Activated naive CD4-positive, alpha-beta T cell treated with anti-CD3 and anti-CD28 coated beads for 36 hours (primary cell): ENCODE measurements around the gene PIP4K2A. TPM values are rescaled to one million over a fixed set of nuclear protein-coding genes. Genes with fewer than 3 reads are reported as not detected.

Source experiments
- CTCF ChIA-PET: fragments of 350-600 bp; sonication (Branson Sonifier 250); formaldehyde crosslinking; loops from one replicate; lab custom pipeline; 2021; ENCODE audit warnings: antibody characterized with exemption; lab: Charles Lee
- DNase-seq: peaks from one replicate; pipeline ENCODE4 v3.0.0-alpha.2; 2020
- H3K27ac Mint-ChIP-seq: one replicate; pipeline ENCODE4 v1.8.0; 2021; ENCODE audit warnings: mild to moderate bottlenecking, mixed read lengths
- H3K27me3 Mint-ChIP-seq: one replicate; pipeline ENCODE4 v1.8.0; 2021; ENCODE audit warnings: low read depth, mixed read lengths
- H3K36me3 Mint-ChIP-seq: one replicate; pipeline ENCODE4 v1.8.0; 2021; ENCODE audit warnings: low read depth, mixed read lengths
- H3K4me1 Mint-ChIP-seq: one replicate; pipeline ENCODE4 v1.8.0; 2021; ENCODE audit warnings: low read depth, mixed read lengths
- H3K4me3 Mint-ChIP-seq: one replicate; pipeline ENCODE4 v1.8.0; 2021; ENCODE audit warnings: mild to moderate bottlenecking, moderate library complexity, mixed read lengths
- H3K9me3 Mint-ChIP-seq: one replicate; pipeline ENCODE4 v1.8.0; 2021; ENCODE audit warnings: mixed read lengths
- intact Hi-C: fragments of 100-400 bp; cut with micrococcal nuclease; formaldehyde crosslinking; loops from one replicate; pipeline ENCODE4 v1.15.1; 2023
- total RNA-seq, 2 experiments: library from RNA; stranded (reverse); gene quantifications; one replicate each; pipeline ENCODE4 v1.2.3, GENCODE V29; 2021

Gene PIP4K2A
- total RNA-seq, 2 experiments from 2014 or later, result 68.0 to 74.1 TPM

GRCh38 chr10:22648547-22648961, 65.8 kb downstream of the PIP4K2A start:
- H3K4me3 Mint-ChIP-seq, result peak overlapping the region; percentile 10
- no peaks in the 10 kb centered on the region for H3K9me3 Mint-ChIP-seq
- peaks cover 14% of the 10 kb centered on the region for H3K36me3 Mint-ChIP-seq
- H3K4me1 Mint-ChIP-seq, result peaks cover 89% of the 10 kb centered on the region
- DNase-seq, result no peak
- H3K27me3 Mint-ChIP-seq, result no peaks in the 10 kb centered on the region
- CTCF ChIA-PET, result interaction anchor here (0.6 to 0.9 kb wide), 4 partner anchors 9 to 271 kb away, joined by 3 to 4 read pairs (median 3); no protein-coding TSS in a partner anchor
- intact Hi-C loops, result no loop called here
- peak overlapping the region; percentile 90 for H3K27ac Mint-ChIP-seq

- peak overlapping the region; percentile 90 for H3K27ac Mint-ChIP-seq
- no peaks in the 10 kb centered on the region for H3K27me3 Mint-ChIP-seq
- peak overlapping the region; percentile 34 for H3K4me3 Mint-ChIP-seq
- intact Hi-C loops, result no loop called here
- H3K4me1 Mint-ChIP-seq, result peaks cover 87% of the 10 kb centered on the region
- H3K36me3 Mint-ChIP-seq, result peaks cover 4% of the 10 kb centered on the region
- no peak for DNase-seq
- H3K9me3 Mint-ChIP-seq, result no peaks in the 10 kb centered on the region
- CTCF ChIA-PET, result interaction anchor here (0.6 to 1.7 kb wide), 2 partner anchors 73 to 1799 kb away, joined by 3 to 6 read pairs; no protein-coding TSS in a partner anchor
Observed at GRCh38 chr10:22647244-22647643, 67.1 kb downstream of the PIP4K2A start.

DNA sequence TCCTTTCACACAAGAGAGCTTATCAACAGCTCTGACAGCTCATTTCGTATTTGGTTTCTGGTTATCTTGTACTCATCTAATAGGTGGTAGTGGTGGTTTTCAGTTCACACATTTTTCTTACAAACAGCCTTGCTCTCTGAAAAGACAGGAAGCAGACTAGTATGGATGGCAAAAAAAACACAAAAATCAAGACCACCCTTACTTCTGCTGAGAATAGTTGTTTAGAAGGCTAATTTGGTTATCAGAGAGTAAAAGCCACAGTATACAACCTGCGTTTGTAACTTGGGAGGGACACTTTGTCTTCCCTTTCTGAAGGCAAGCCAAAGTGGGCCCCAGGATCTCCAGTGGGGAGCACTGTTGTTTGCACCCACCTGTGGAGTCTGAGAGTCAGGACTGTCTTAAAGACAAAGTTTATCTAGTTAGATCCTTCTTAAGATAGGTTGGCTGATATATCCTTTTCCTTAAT, 68.0 kb downstream of the PIP4K2A start:
- intact Hi-C loops, result loop anchor here (1.0 kb wide), 1 partner anchor 9 kb away; no protein-coding TSS in a partner anchor

GRCh38 chr10:22644222-22644621, 70.2 kb downstream of the PIP4K2A start:
- CTCF ChIA-PET, result no interaction called here
- Mint-ChIP-seq H3K36me3 (peaks cover 7% of the 10 kb centered on the region), H3K4me3 (no peak overlapping the region), H3K27me3 (no peaks in the 10 kb centered on the region), H3K4me1 (peaks cover 69% of the 10 kb centered on the region), H3K9me3 (no peaks in the 10 kb centered on the region), H3K27ac (peak overlapping the region; percentile 42)
- intact Hi-C loops, result no loop called here
- no peak for DNase-seq

More for the DNA sequence above, 68.0 kb downstream of the PIP4K2A start:
- peaks cover 9% of the 10 kb centered on the region for H3K36me3 Mint-ChIP-seq
- CTCF ChIA-PET, result interaction anchor here (0.8 to 1.7 kb wide), 4 partner anchors 11 to 72 kb away, joined by 3 to 6 read pairs (median 4); no protein-coding TSS in a partner anchor
- no peaks in the 10 kb centered on the region for H3K9me3 Mint-ChIP-seq
- no peak for DNase-seq
- H3K27ac Mint-ChIP-seq, result peak overlapping the region; percentile 90
- peaks cover 86% of the 10 kb centered on the region for H3K4me1 Mint-ChIP-seq
- no peaks in the 10 kb centered on the region for H3K27me3 Mint-ChIP-seq
- H3K4me3 Mint-ChIP-seq, result peak overlapping the region; percentile 30

DNA sequence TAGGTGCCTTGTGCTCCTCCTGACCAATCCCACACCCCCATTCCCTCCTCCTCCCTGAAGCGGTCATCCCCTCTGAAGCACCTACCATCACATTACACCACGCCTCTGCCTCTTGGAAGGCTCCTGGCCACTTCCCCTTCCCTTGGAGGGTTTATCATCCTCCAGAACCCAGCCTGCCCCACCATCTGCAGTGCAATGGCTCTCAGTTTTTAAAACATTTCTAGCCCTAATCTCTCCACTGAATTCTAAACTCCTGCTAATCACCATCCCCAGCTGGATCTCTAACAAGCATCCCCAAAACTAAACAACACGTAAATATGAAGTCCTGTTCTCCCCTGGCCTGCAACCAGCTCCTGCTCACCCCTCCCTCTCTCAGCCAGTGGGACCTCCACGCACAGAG, 70.6 kb downstream of the PIP4K2A start:
- DNase-seq, result no peak
- H3K27me3 Mint-ChIP-seq, result no peaks in the 10 kb centered on the region
- peaks cover 7% of the 10 kb centered on the region for H3K36me3 Mint-ChIP-seq
- no peak overlapping the region for H3K4me3 Mint-ChIP-seq
- no peaks in the 10 kb centered on the region for H3K9me3 Mint-ChIP-seq
- H3K27ac Mint-ChIP-seq, result peak overlapping the region; percentile 42
- intact Hi-C loops, result no loop called here
- CTCF ChIA-PET, result interaction anchor here (0.6 kb wide), 1 partner anchor 58 kb away, joined by 4 read pairs; no protein-coding TSS in a partner anchor
- H3K4me1 Mint-ChIP-seq, result peaks cover 70% of the 10 kb centered on the region

- Mint-ChIP-seq H3K36me3 (peaks cover 7% of the 10 kb centered on the region), H3K4me3 (no peak overlapping the region), H3K27ac (no peak overlapping the region), H3K9me3 (no peaks in the 10 kb centered on the region), H3K27me3 (no peaks in the 10 kb centered on the region), H3K4me1 (peaks cover 68% of the 10 kb centered on the region)
- intact Hi-C loops, result no loop called here
- no peak for DNase-seq
- CTCF ChIA-PET, result interaction anchor here (0.9 kb wide), 1 partner anchor 24 kb away, joined by 3 read pairs; no protein-coding TSS in a partner anchor
Observed at GRCh38 chr10:22643116-22643515, 71.3 kb downstream of the PIP4K2A start.

DNA sequence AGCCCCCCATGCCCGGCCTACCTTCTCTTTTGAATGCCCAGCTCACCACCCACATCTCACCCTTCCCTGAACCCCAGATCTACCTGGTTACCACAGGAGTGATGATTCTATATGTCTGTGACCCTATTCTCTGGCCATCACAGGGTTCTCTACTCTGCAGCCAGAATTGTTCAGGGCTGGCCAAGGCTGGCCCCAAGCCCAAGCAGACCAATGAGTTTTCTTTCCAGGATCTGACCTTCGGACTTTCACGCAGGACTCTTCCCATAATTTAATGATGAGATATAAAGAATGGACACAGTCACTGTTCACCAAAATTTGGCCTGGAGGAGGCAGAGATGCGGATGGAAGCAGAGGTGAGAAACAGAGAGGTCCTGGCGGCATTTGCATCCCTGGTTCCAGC, 72.6 kb downstream of the PIP4K2A start:
- no peaks in the 10 kb centered on the region for H3K27me3 Mint-ChIP-seq
- CTCF ChIA-PET, result interaction anchor here (1.0 kb wide), 1 partner anchor 11 kb away, joined by 4 read pairs; no protein-coding TSS in a partner anchor
- peak overlapping the region; percentile 48 for H3K27ac Mint-ChIP-seq
- no peak overlapping the region for H3K4me3 Mint-ChIP-seq
- H3K36me3 Mint-ChIP-seq, result peaks cover 17% of the 10 kb centered on the region
- no peak for DNase-seq
- intact Hi-C loops, result no loop called here
- H3K4me1 Mint-ChIP-seq, result peaks cover 65% of the 10 kb centered on the region
- peaks cover 2% of the 10 kb centered on the region for H3K9me3 Mint-ChIP-seq

- Mint-ChIP-seq H3K36me3 (peaks cover 28% of the 10 kb centered on the region), H3K27me3 (no peaks in the 10 kb centered on the region), H3K4me3 (no peak overlapping the region), H3K27ac (no peak overlapping the region), H3K4me1 (peaks cover 66% of the 10 kb centered on the region), H3K9me3 (peaks cover 6% of the 10 kb centered on the region)
- CTCF ChIA-PET, result interaction anchor here (1.0 kb wide), 1 partner anchor 9 kb away, joined by 4 read pairs; no protein-coding TSS in a partner anchor
- no peak for DNase-seq
- intact Hi-C loops, result no loop called here
Observed at GRCh38 chr10:22640359-22640758, 74.0 kb downstream of the PIP4K2A start.

DNA sequence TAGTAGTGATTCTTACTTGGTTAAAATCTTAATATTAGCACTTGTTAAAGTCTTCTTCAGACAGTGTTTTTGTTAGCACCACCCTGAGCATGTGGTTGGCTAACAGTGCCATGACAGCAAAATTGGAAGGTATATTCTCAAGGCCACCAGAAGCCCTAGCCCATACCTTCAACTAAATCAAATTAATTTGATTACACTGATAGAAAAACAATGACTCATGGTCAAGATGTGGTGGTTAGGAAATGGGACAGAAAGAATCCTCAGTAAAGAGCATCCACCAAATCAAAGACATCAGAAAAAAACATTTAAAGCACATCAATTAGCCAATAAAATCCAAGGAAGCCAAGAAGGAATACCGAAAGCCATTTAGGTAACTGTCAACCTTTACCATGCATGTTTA, 75.5 kb downstream of the PIP4K2A start:
- peaks cover 29% of the 10 kb centered on the region for H3K36me3 Mint-ChIP-seq
- H3K4me1 Mint-ChIP-seq, result peaks cover 71% of the 10 kb centered on the region
- CTCF ChIA-PET, result interaction anchor here (0.6 kb wide), 1 partner anchor 207 kb away, joined by 5 read pairs; no protein-coding TSS in a partner anchor

GRCh38 chr10:22637491-22637890, 76.9 kb downstream of the PIP4K2A start:
- intact Hi-C loops, result no loop called here
- CTCF ChIA-PET, result no interaction called here
- peaks cover 6% of the 10 kb centered on the region for H3K9me3 Mint-ChIP-seq
- peaks cover 31% of the 10 kb centered on the region for H3K36me3 Mint-ChIP-seq
- H3K27ac Mint-ChIP-seq, result no peak overlapping the region
- DNase-seq, result no peak
- H3K4me3 Mint-ChIP-seq, result no peak overlapping the region
- H3K27me3 Mint-ChIP-seq, result no peaks in the 10 kb centered on the region
- peaks cover 70% of the 10 kb centered on the region for H3K4me1 Mint-ChIP-seq

More for the DNA sequence above, 75.5 kb downstream of the PIP4K2A start:
- DNase-seq, result no peak
- Mint-ChIP-seq H3K27ac (no peak overlapping the region), H3K4me3 (no peak overlapping the region), H3K27me3 (no peaks in the 10 kb centered on the region), H3K9me3 (peaks cover 6% of the 10 kb centered on the region)
- intact Hi-C loops, result no loop called here

- Mint-ChIP-seq H3K9me3 (peaks cover 6% of the 10 kb centered on the region), H3K36me3 (peaks cover 26% of the 10 kb centered on the region), H3K4me3 (no peak overlapping the region), H3K27me3 (no peaks in the 10 kb centered on the region), H3K4me1 (peaks cover 81% of the 10 kb centered on the region), H3K27ac (peak overlapping the region; percentile 5)
- intact Hi-C loops, result no loop called here
- CTCF ChIA-PET, result interaction anchor here (1.2 kb wide), 1 partner anchor 10 kb away, joined by 4 read pairs; no protein-coding TSS in a partner anchor
- no peak for DNase-seq
Observed at GRCh38 chr10:22635650-22636049, 78.7 kb downstream of the PIP4K2A start.

DNA sequence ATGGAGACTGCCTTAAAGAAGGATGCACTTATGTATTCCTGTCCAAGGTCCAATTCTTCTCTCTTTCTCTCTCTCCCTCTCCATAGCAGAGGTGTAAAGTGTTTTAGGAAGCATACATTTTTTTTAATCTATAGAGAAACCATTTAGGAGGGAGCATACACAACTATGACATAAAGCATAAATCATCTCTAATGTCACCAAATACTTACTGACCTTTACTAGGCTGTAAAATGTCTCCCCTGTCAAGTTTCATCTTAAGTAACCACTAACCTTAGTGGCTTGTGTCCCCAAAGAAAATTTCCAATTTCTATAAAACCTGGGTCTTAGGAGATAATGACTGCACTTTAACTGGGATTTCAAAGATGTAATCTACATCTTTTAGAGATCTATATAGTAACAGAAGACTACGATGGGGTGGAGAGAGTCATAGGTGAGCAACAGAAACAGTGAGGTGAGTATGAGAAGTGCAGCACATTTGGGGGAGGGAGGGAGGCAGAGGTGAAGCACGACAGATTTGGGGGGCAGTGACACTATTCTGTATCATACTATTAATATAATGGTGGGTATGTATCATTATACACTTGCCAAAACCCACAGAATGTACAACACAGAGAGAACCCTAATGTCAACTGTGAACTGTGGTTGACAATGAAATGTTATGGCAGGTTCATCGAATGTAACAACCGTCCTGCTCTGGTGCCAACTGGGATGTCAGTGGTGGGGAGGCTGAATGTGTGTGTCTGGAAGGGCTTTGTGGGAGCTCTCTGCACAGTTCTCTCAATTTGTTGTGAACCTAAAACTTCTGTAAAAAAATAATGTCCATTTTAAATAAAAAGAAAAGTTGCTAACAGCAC, 79.5 kb downstream of the PIP4K2A start:
- Mint-ChIP-seq H3K4me1 (peaks cover 86% of the 10 kb centered on the region), H3K4me3 (no peak overlapping the region), H3K27ac (peak overlapping the region; percentile 32), H3K36me3 (peaks cover 26% of the 10 kb centered on the region), H3K27me3 (no peaks in the 10 kb centered on the region), H3K9me3 (peaks cover 6% of the 10 kb centered on the region)
- no peak for DNase-seq
- intact Hi-C loops, result no loop called here
- CTCF ChIA-PET, result interaction anchor here (1.2 kb wide), 1 partner anchor 11 kb away, joined by 4 read pairs; no protein-coding TSS in a partner anchor
